Kasumi-1 (cell line): ENCODE data around the gene HLA-C.
"Not testable (repeated sequence)": the region's sequence is repeated elsewhere in the genome, so short reads cannot be mapped to it uniquely, and the experiment has no call there.

Source experiments
- DNase-seq, 2 experiments: peaks; one replicate each; lab custom pipeline; 2025; lab: John Stamatoyannopoulos, UW

Gene HLA-C

GRCh38 chr6:31271641-31272357 lies at the start of gene HLA-C:
Gene HLA-C, minus strand, starts transcription at chr6:31272092. Its CDS starts 21 bp downstream, at chr6:31272071.
- DNase-seq: peak; percentile 92 to 95

GRCh38 chr6:31321005-31321707 lies 49.3 kb upstream of the HLA-C start:
- DNase-seq: no peak

GRCh38 chr6:31317036-31317435 lies 45.1 kb upstream of the HLA-C start:
- no peak for DNase-seq

GRCh38 chr6:31309641-31310040 lies 37.7 kb upstream of the HLA-C start:
- DNase-seq: no peak

- DNase-seq: no peak
These were observed 36.9 kb upstream of the HLA-C start for GRCh38 chr6:31308845-31309175.

- DNase-seq: no peak
These were observed 36.4 kb upstream of the HLA-C start for GRCh38 chr6:31308050-31308844.

- no peak for DNase-seq
These were observed 35.8 kb upstream of the HLA-C start for GRCh38 chr6:31307669-31308049.

- DNase-seq: no peak
These were observed 33.9 kb upstream of the HLA-C start for GRCh38 chr6:31305703-31306219.

- DNase-seq: no peak
These were observed 32.8 kb upstream of the HLA-C start for GRCh38 chr6:31304683-31305082.

- DNase-seq: no peak
These were observed 28.9 kb upstream of the HLA-C start for GRCh38 chr6:31300797-31301196.

GRCh38 chr6:31299947-31300346 lies 28.1 kb upstream of the HLA-C start:
- no peak for DNase-seq

- no peak for DNase-seq
These were observed 27.6 kb upstream of the HLA-C start for GRCh38 chr6:31299511-31299910.

- no peak for DNase-seq
These were observed 22.2 kb upstream of the HLA-C start for GRCh38 chr6:31294056-31294455.

GRCh38 chr6:31293343-31293742 lies 21.5 kb upstream of the HLA-C start:
- DNase-seq: no peak

GRCh38 chr6:31289788-31290187 lies 17.9 kb upstream of the HLA-C start:
- no peak for DNase-seq

- DNase-seq: no peak
These were observed 15.7 kb upstream of the HLA-C start for GRCh38 chr6:31287619-31288018.

- no peak for DNase-seq
These were observed 14.1 kb upstream of the HLA-C start for GRCh38 chr6:31285982-31286381.

GRCh38 chr6:31285486-31285885 lies 13.6 kb upstream of the HLA-C start:
- DNase-seq: no peak

- not testable (repeated sequence) for DNase-seq
These were observed 7.8 kb upstream of the HLA-C start for GRCh38 chr6:31279647-31280046.

GRCh38 chr6:31272836-31273626 lies 1.1 kb upstream of the HLA-C start:
- DNase-seq: no peak

GRCh38 chr6:31272436-31272835 lies 544 bp upstream of the HLA-C start:
- DNase-seq: peak in 1 of 2 experiments; percentile 1
